Daoy (cell line): ENCODE results near the gene RAB29. TPM values are rescaled to one million over a fixed set of nuclear protein-coding genes. Genes with fewer than 3 reads are reported as not detected.
A peak's percentile ranks its signal among the peaks of the same experiment; 100 is the strongest.

Experiments
- DNase-seq: peaks from one replicate; pipeline ENCODE4 v3.0.0-alpha.2; 2015; ENCODE audit warnings: low read depth
- total RNA-seq: library from RNA; depleted of rRNA; stranded (reverse); fragments of >200 nt; shearing (Covaris generic); gene quantifications from 2 replicates; pipeline ENCODE4 v1.2.3, GENCODE V29; 2014

RAB29 gene
- total RNA-seq, 1 experiment from 2014 or later = 9.6 TPM

- no peak for DNase-seq
These were observed 10.7 kb downstream of the RAB29 start for GRCh38 chr1:205764578-205764977.

GRCh38 chr1:205763980-205764379, 11.3 kb downstream of the RAB29 start:
- no peak for DNase-seq

- DNase-seq = no peak
These were observed 14.7 kb downstream of the RAB29 start for GRCh38 chr1:205760606-205761005.

- DNase-seq = no peak
These were observed 18.7 kb downstream of the RAB29 start for GRCh38 chr1:205756552-205756951.

- DNase-seq = no peak
These were observed 20.4 kb downstream of the RAB29 start for GRCh38 chr1:205754857-205755256.

- DNase-seq = no peak
These were observed 24.1 kb downstream of the RAB29 start for GRCh38 chr1:205751036-205751651.

- DNase-seq = peak; percentile 99
These were observed 24.9 kb downstream of the RAB29 start, which contains the start of gene NUCKS1 for GRCh38 chr1:205750138-205751035. Gene NUCKS1, minus strand, starts transcription at chr1:205750182. Its CDS starts 209 bp downstream, at chr1:205749973.

GRCh38 chr1:205749234-205750137, 25.8 kb downstream of the RAB29 start:
- peak; percentile 98 for DNase-seq

- peak; percentile 41 for DNase-seq
These were observed 26.7 kb downstream of the RAB29 start for GRCh38 chr1:205748403-205749233.

GRCh38 chr1:205746757-205747412, 28.4 kb downstream of the RAB29 start:
- no peak for DNase-seq

- no peak for DNase-seq
These were observed 30.9 kb downstream of the RAB29 start for GRCh38 chr1:205744403-205744802.

GRCh38 chr1:205743977-205744376, 31.3 kb downstream of the RAB29 start:
- DNase-seq = no peak

GRCh38 chr1:205741681-205742080, 33.6 kb downstream of the RAB29 start:
- DNase-seq = no peak

GRCh38 chr1:205739348-205740160, 35.7 kb downstream of the RAB29 start:
- DNase-seq = peak; percentile 38

- no peak for DNase-seq
These were observed 40.1 kb downstream of the RAB29 start for GRCh38 chr1:205735218-205735617.

- DNase-seq = no peak
These were observed 41.7 kb downstream of the RAB29 start for GRCh38 chr1:205733438-205734175.

GRCh38 chr1:205729945-205730610, 45.2 kb downstream of the RAB29 start:
- no peak for DNase-seq

- no peak for DNase-seq
These were observed 48.6 kb downstream of the RAB29 start for GRCh38 chr1:205726619-205727125.
